K562 (cell line): ENCODE results near the gene RACGAP1. TPM values are rescaled to one million over a fixed set of nuclear protein-coding genes. Genes with fewer than 3 reads are reported as not detected.

Experiments used
- ATAC-seq: fragments of 200-7000 bp; cut with Tn5 transposase; 3 replicates; pipeline ENCODE4 v1.9.1; 2020; ENCODE audit warnings: moderate library complexity
- BruUV-seq: library from RNA; stranded (reverse); fragments of 400-500 nt; replicated peaks from 2 replicates; lab custom pipeline; 2021; lab: Mats Ljungman, UMichigan
- CTCF ChIA-PET: fragments of 300-600 bp; formaldehyde crosslinking; extraction: SDS; loops from one replicate; lab custom pipeline; 2021; ENCODE audit warnings: low intra/inter-chr PET ratio; lab: Yijun Ruan, JAX
- POLR2A ChIA-PET: fragments of 300-600, 350-650 bp; sonication (Branson Sonifier 250); formaldehyde crosslinking; extraction: SDS; loops from one replicate; lab custom pipeline; 2021; ENCODE audit warnings: antibody characterized with exemption, inconsistent platforms; lab: Yijun Ruan, JAX
- DNase-seq, 4 experiments: peaks; one replicate each; pipeline versions ENCODE4 v3.0.0 to v3.0.0-alpha.2; 2011 to 2018; ENCODE audit warnings: low spot score in 3 of 4, mixed read lengths in 3 of 4; ENCODE audit errors: extremely low read depth in 1 of 4
- FAIRE-seq: peaks from 2 replicates; lab custom pipeline; 2011; peaks lifted over from hg19 to GRCh38; lab: Jason Lieb, UNC
- H2AFZ ChIP-seq: 2 replicates; pipeline ENCODE4 v1.6.0; 2011; ENCODE audit warnings: low read depth, low read length, control low read depth, inconsistent platforms
- H3K27ac ChIP-seq: fragments of 200-600 bp; 3 replicates; pipeline ENCODE4 v1.8.0; 2011; ENCODE audit warnings: low read depth, mild to moderate bottlenecking, control low read depth, inconsistent platforms, low read length, moderate library complexity, mixed read lengths; ENCODE audit errors: extremely low read depth
- H3K27me3 ChIP-seq, 2 experiments: fragments of 300-600 bp in 1 of 2; 2 replicates in 1 of 2; 3 replicates in 1 of 2; pipeline versions ENCODE4 v1.6.0 to v1.8.0; 2011; ENCODE audit warnings: inconsistent platforms in 2 of 2, low read length in 2 of 2, mild to moderate bottlenecking in 1 of 2, mixed read lengths in 1 of 2, moderate library complexity in 1 of 2; ENCODE audit not compliant: control insufficient read depth in 2 of 2, insufficient read depth in 2 of 2
- H3K36me3 ChIP-seq: fragments of 300-600 bp; 3 replicates; pipeline ENCODE4 v1.8.0; 2011; ENCODE audit warnings: mild to moderate bottlenecking, low read length, inconsistent platforms; ENCODE audit not compliant: control insufficient read depth, insufficient read depth
- H3K4me1 ChIP-seq, 2 experiments: fragments of 200-600 bp in 1 of 2; replicated peaks in 1 of 2; 2 replicates in 1 of 2; 3 replicates in 1 of 2; pipeline versions ENCODE4 v1.5.1 to v1.8.0; 2011; ENCODE audit warnings: inconsistent platforms in 2 of 2, low read length in 2 of 2, mild to moderate bottlenecking in 1 of 2, mixed read lengths in 1 of 2, moderate library complexity in 1 of 2; ENCODE audit not compliant: control insufficient read depth in 2 of 2, insufficient read depth in 2 of 2
- H3K4me2 ChIP-seq: 2 replicates; pipeline ENCODE4 v1.6.1; 2011; ENCODE audit warnings: low read length, control low read depth, inconsistent platforms, mixed read lengths; ENCODE audit not compliant: insufficient read depth
- H3K4me3 ChIP-seq: fragments of 200-600 bp; sonication (generic), shearing (Covaris generic); 2 replicates; pipeline ENCODE4 v1.5.1; 2016; ENCODE audit warnings: control low read depth, inconsistent platforms
- H3K79me2 ChIP-seq: fragments of 200-600 bp; 3 replicates; pipeline ENCODE4 v1.8.0; 2011; ENCODE audit warnings: low read length, inconsistent platforms; ENCODE audit not compliant: control insufficient read depth, insufficient read depth
- H3K9ac ChIP-seq, 2 experiments: 2 replicates each; pipeline versions ENCODE4 v1.6.0 to v1.6.1; 2011; ENCODE audit warnings: low read depth in 2 of 2, low read length in 2 of 2, control low read depth in 1 of 2, inconsistent platforms in 1 of 2, mild to moderate bottlenecking in 1 of 2, mixed read lengths in 1 of 2; ENCODE audit not compliant: insufficient read depth in 1 of 2
- H3K9me1 ChIP-seq: one replicate; pipeline ENCODE4 v1.6.0; 2011; ENCODE audit warnings: inconsistent platforms, mild to moderate bottlenecking, low read length, moderate library complexity; ENCODE audit not compliant: control insufficient read depth, insufficient read depth
- H3K9me3 ChIP-seq: replicated peaks from 2 replicates; pipeline ENCODE4 v1.5.1; 2011; ENCODE audit warnings: low read depth, low read length, inconsistent platforms; ENCODE audit not compliant: control insufficient read depth, insufficient read depth
- H4K20me1 ChIP-seq: replicated peaks from 2 replicates; pipeline ENCODE4 v1.6.1; 2011; ENCODE audit warnings: low read length, inconsistent platforms, mixed read lengths; ENCODE audit not compliant: control insufficient read depth, insufficient read depth
- CCAR2 ChIP-seq: fragments of 200-400 bp; formaldehyde crosslinking; IDR thresholded peaks from 2 replicates; pipeline ENCODE4 v1.6.1; 2017; ENCODE audit warnings: mild to moderate bottlenecking, low read depth, low read length
- CHCHD3 ChIP-seq: fragments of 250-450 bp; sonication (Bioruptor Pico); IDR thresholded peaks from 2 replicates; pipeline ENCODE4 v2.1.2; 2022; ENCODE audit warnings: mild to moderate bottlenecking
- DMBX1 ChIP-seq: fragments of 250-450 bp; sonication (Bioruptor Pico); IDR thresholded peaks from 2 replicates; pipeline ENCODE4 v1.8.0; 2022; ENCODE audit warnings: inconsistent platforms, mild to moderate bottlenecking, moderate library complexity, borderline replicate concordance
- GABPB2 ChIP-seq: fragments of 250-450 bp; sonication (Bioruptor Pico); conservative IDR thresholded peaks from 2 replicates; pipeline ENCODE4 v1.5.1; 2021; ENCODE audit warnings: mild to moderate bottlenecking
- HDAC8 ChIP-seq: fragments of 450-650 bp; IDR thresholded peaks from 2 replicates; pipeline ENCODE4 v1.6.1; 2016; ENCODE audit warnings: mild to moderate bottlenecking, missing genetic modification characterization, moderate library complexity, missing compliant biosample characterization
- NFRKB ChIP-seq: fragments of 450-650 bp; IDR thresholded peaks from 2 replicates; pipeline ENCODE4 v1.6.1; 2016; ENCODE audit warnings: low read depth
- OTX1 ChIP-seq: fragments of 450-650 bp; formaldehyde crosslinking; IDR thresholded peaks from 2 replicates; pipeline ENCODE4 v1.4.0; 2022; ENCODE audit warnings: mild to moderate bottlenecking
- SAFB2 ChIP-seq: fragments of 200-400 bp; formaldehyde crosslinking; IDR thresholded peaks from 2 replicates; pipeline ENCODE4 v1.6.1; 2018; ENCODE audit warnings: borderline replicate concordance, low read length, low read depth, moderate library complexity; ENCODE audit not compliant: severe bottlenecking
- SIN3A ChIP-seq, 2 experiments: fragments of 150-350 bp in 1 of 2; IDR thresholded peaks; 2 replicates each; pipeline ENCODE4 v1.6.1; 2011 to 2016; ENCODE audit warnings: borderline replicate concordance in 2 of 2, low read depth in 2 of 2, low read length in 2 of 2, mild to moderate bottlenecking in 2 of 2, moderate library complexity in 2 of 2; ENCODE audit not compliant: control insufficient read depth in 1 of 2
- SRSF7 ChIP-seq: fragments of 200-400 bp; formaldehyde crosslinking; optimal IDR thresholded peaks from 2 replicates; pipeline ENCODE3; 2017; ENCODE audit warnings: mild to moderate bottlenecking, low read depth, low read length
- STAG1 ChIP-seq: sonication (generic); formaldehyde crosslinking; IDR thresholded peaks from 2 replicates; pipeline ENCODE4 v1.5.0; 2020; ENCODE audit warnings: missing genetic modification reagents, borderline replicate concordance
- TRIM24 ChIP-seq, 2 experiments: fragments of 450-650 bp; IDR thresholded peaks; 2 replicates each; pipeline ENCODE4 v1.6.1; 2016
- ZC3H4 ChIP-seq: sonication (generic); formaldehyde crosslinking; IDR thresholded peaks from 2 replicates; pipeline ENCODE4 v1.9.0; 2021; ENCODE audit warnings: missing genetic modification reagents, borderline replicate concordance
- ZSCAN32 ChIP-seq: fragments of 450-650 bp; formaldehyde crosslinking; IDR thresholded peaks from 2 replicates; pipeline ENCODE4 v1.4.0; 2020; ENCODE audit warnings: mild to moderate bottlenecking, moderate library complexity
- WGBS: fragments of 100-300 bp; shearing (Covaris generic); methylation state at CpG from one replicate; pipeline ENCODE4 v1.1.6; 2016; ENCODE audit warnings: low coverage, mixed read lengths; ENCODE audit not compliant: insufficient coverage; ENCODE audit errors: missing lambda C conversion rate; 5-methylcytosine and 5-hydroxymethylcytosine counted together
- in situ Hi-C: fragments of 300-500 bp; cut with MboI; formaldehyde crosslinking; loops from 4 replicates; pipeline ENCODE4 v1.15.0; 2018; ENCODE audit warnings: inconsistent platforms, mixed read lengths
- intact Hi-C: fragments of 100-400 bp; cut with micrococcal nuclease; formaldehyde crosslinking; loops from 2 replicates; pipeline ENCODE4 v1.14.2; 2022
- polyA plus RNA-seq, 8 experiments: library from polyadenylated mRNA; depleted of rRNA in 4 of 8; stranded (reverse) in 5 of 8; unstranded in 3 of 8; fragments of >200 nt; fragmentation: Nextera tagmentation in 2 of 8; fragmentation: Illumina TruSeq in 1 of 8; extraction: Ambion mirVana in 2 of 8; extraction: Trizol in 1 of 8; gene quantifications; 2 replicates each; pipeline versions ENCODE4 v1.2.1 to v1.2.3, GENCODE V29; 2011 to 2014; ENCODE audit warnings: inconsistent platforms in 1 of 8, missing spikeins in 1 of 8
- total RNA-seq, 7 experiments: library from RNA; depleted of rRNA in 6 of 7; stranded (reverse); fragments of >200 nt in 6 of 7; fragmentation: Illumina TruSeq in 2 of 7; extraction: Trizol in 2 of 7; gene quantifications; 2 replicates each; pipeline versions ENCODE4 v1.2.1 to v1.2.3, GENCODE V29; 2011 to 2021; ENCODE audit warnings: low replicate concordance in 1 of 7
- TF ChIP-seq, protein P1 (sequence below): fragments of 250-450 bp; sonication (Bioruptor Pico); IDR thresholded peaks from 2 replicates; pipeline ENCODE4 v1.5.0; 2021
- TF ChIP-seq, protein P2 (sequence below): fragments of 250-450 bp; sonication (Bioruptor Pico); IDR thresholded peaks from 2 replicates; pipeline ENCODE4 v1.8.0; 2022; ENCODE audit warnings: inconsistent platforms, mild to moderate bottlenecking, moderate library complexity, borderline replicate concordance
- TF ChIP-seq, protein P3 (sequence below): sonication (generic); formaldehyde crosslinking; IDR thresholded peaks from 2 replicates; pipeline ENCODE4 v1.5.0; 2020; ENCODE audit warnings: missing genetic modification reagents

Gene RACGAP1
- total and polyA plus RNA-seq, 9 of the 15 experiments (the other 6 are each of a cell fraction or from before 2014, with no cell fraction given) = 56.4 to 92.9 (median 71.8) TPM

DNA sequence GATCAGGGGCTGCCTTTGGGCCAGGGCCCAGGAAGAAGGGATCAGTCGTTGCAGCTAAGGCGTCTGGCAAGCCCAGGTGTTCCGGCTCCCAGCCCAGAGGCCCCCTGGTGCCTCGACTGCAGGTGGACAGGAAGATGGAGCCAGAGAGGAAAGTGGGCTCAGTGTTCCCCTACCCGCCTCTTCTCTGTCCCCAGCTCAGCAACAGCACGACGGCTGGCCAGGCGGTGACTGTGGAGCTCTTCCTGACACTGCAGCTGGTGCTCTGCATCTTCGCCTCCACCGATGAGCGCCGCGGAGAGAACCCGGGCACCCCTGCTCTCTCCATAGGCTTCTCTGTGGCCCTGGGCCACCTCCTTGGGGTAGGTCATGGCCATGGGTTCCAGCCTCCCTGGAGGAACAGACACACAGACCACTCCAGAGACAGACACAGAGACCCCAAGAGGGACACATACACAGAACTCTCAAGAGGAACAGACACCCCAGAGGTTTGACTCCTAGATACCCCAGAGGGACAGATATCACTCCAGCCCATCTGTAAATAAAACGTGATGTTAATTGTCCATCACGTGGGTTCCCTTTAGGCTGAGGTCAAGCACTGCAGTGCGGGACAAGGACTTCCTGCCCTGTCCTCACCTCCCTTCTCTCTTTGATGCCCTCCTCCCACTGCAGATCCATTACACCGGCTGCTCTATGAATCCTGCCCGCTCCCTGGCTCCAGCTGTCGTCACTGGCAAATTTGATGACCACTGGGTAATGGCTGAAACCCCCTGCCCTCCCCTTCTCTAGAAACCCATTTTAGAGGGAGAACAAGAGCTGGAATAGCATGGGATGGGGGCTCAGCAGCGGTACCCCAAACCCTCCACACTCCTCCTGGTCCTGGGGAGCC is 71.1 kb downstream of the RACGAP1 start:
- H3K4me3 ChIP-seq = no peak overlapping the region
- ATAC-seq (peak; percentile 12; the same call in 1 of the 3 replicates), FAIRE-seq (no peak), DNase-seq (no peak)
- no peaks in the 10 kb centered on the region for H4K20me1 ChIP-seq
- BruUV-seq = no TSS peak
- peaks cover 0 to 25% of the 10 kb centered on the region in 2 experiments; a peak in 2 of 5 replicates for H3K4me1 ChIP-seq
- intact Hi-C loops = no loop called here
- H3K4me2 ChIP-seq = no peak overlapping the region
- H3K27ac ChIP-seq = no peak overlapping the region
- ChIA-PET CTCF (interaction anchor here (0.7 kb wide), 1 partner anchor 22 kb away, joined by 7 read pairs; no protein-coding TSS in a partner anchor), POLR2A (interaction anchor here (0.7 to 0.9 kb wide), 3 partner anchors 15 to 529 kb away, joined by 3 to 4 read pairs (median 3); no protein-coding TSS in a partner anchor)
- 28% methylated on average over 21 of the region's 21 CpGs for WGBS
- 0 out of 4 replicates have a peak overlapping the region, but pooled peaks of 1 of the 2 experiments have one; percentile 31 for H3K9ac ChIP-seq
- in situ Hi-C loops = no loop called here
- H3K36me3 ChIP-seq = no peaks in the 10 kb centered on the region
- H3K27me3 ChIP-seq = peaks cover 11 to 47% of the 10 kb centered on the region in 2 experiments; a peak in 4 of 5 replicates
- no peaks in the 10 kb centered on the region for H3K9me3 ChIP-seq
- H2AFZ ChIP-seq = no peak overlapping the region
- H3K79me2 ChIP-seq = no peaks in the 10 kb centered on the region
- H3K9me1 ChIP-seq = no peaks in the 10 kb centered on the region
- TF ChIP-seq, protein P1, sequence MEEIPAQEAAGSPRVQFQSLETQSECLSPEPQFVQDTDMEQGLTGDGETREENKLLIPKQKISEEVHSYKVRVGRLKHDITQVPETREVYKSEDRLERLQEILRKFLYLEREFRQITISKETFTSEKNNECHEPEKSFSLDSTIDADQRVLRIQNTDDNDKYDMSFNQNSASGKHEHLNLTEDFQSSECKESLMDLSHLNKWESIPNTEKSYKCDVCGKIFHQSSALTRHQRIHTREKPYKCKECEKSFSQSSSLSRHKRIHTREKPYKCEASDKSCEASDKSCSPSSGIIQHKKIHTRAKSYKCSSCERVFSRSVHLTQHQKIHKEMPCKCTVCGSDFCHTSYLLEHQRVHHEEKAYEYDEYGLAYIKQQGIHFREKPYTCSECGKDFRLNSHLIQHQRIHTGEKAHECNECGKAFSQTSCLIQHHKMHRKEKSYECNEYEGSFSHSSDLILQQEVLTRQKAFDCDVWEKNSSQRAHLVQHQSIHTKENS (CRISPR knock-in tag) = no peak
- TF ChIP-seq, protein P2, sequence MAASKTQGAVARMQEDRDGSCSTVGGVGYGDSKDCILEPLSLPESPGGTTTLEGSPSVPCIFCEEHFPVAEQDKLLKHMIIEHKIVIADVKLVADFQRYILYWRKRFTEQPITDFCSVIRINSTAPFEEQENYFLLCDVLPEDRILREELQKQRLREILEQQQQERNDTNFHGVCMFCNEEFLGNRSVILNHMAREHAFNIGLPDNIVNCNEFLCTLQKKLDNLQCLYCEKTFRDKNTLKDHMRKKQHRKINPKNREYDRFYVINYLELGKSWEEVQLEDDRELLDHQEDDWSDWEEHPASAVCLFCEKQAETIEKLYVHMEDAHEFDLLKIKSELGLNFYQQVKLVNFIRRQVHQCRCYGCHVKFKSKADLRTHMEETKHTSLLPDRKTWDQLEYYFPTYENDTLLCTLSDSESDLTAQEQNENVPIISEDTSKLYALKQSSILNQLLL = no peak
- TF ChIP-seq CHCHD3 (CRISPR knock-in tag) = no peak
- no peak for TF ChIP-seq STAG1 (CRISPR knock-in tag)
- TF ChIP-seq DMBX1 = no peak
- TF ChIP-seq ZSCAN32 = no peak
- TF ChIP-seq, protein P3, sequence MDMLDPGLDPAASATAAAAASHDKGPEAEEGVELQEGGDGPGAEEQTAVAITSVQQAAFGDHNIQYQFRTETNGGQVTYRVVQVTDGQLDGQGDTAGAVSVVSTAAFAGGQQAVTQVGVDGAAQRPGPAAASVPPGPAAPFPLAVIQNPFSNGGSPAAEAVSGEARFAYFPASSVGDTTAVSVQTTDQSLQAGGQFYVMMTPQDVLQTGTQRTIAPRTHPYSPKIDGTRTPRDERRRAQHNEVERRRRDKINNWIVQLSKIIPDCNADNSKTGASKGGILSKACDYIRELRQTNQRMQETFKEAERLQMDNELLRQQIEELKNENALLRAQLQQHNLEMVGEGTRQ (CRISPR knock-in tag) = peak; percentile 27; the same call in 1 of the 2 replicates
- TF ChIP-seq HDAC8 (tag) = no peak
- TF ChIP-seq NFRKB = no peak
- no peak for TF ChIP-seq CCAR2
- TF ChIP-seq GABPB2 = no peak
- TF ChIP-seq ZC3H4 (CRISPR knock-in tag) = no peak
- TF ChIP-seq OTX1 (CRISPR knock-in tag) = no peak
- no peak for TF ChIP-seq SAFB2
- TF ChIP-seq SIN3A (IDR thresholded peaks at IDR 0.05; ENCODE audit: borderline replicate concordance in 2 of 2, control insufficient read depth in 1 of 2, low read depth in 2 of 2, low read length in 2 of 2) = no peak
- TF ChIP-seq TRIM24 (IDR thresholded peaks at IDR 0.05) = no peak
- TF ChIP-seq SRSF7 = no peak
